ENCODE results near the gene IZUMO1. TPM values are rescaled to one million over a fixed set of nuclear protein-coding genes. Genes with fewer than 3 reads are reported as not detected.
"Not testable (repeated sequence)": the region's sequence is repeated elsewhere in the genome, so short reads cannot be mapped to it uniquely, and the experiment has no call there.

The IZUMO1 gene
- total RNA-seq, 2 donors from 2014 or later, result 0.29 to 0.92 TPM

DNA sequence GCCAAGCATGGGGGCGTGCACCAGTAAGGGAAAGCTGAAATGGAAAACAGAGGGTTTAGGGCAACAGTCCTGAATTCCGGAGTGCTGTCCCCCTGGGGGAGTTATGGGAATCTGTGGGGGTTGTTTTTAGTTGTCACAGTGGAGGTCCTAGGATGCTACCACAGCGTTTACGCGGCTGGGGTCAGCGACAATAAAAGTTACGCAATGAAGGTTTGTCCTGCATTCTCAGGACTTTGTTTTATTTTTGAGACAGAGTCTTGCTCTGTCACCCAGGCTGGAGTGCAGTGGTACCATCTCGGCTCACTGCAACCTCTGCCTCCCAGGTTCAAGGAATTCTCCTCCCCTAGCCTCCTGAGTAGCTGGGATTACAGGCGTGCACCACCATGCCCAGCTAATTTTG is 53.1 kb downstream of the IZUMO1 start:
- intact Hi-C loops (cut with DNase I); ATAC-seq; DNase-seq: not testable (repeated sequence)

Other genes with a start within 250 kb of the IZUMO1 start
- 1 to 10 TPM; 2.0 to 2.9 TPM for gene LMTK3, start 235.1 kb downstream of the IZUMO1 start, total RNA-seq
- gene SULT2B1, start 194.7 kb downstream of the IZUMO1 start, total RNA-seq, result under 1 TPM; 0.39 to 0.71 TPM
- not detected for gene SPACA4, start 140.2 kb downstream of the IZUMO1 start, total RNA-seq
- gene FAM83E, start 131.8 kb downstream of the IZUMO1 start, total RNA-seq, result under 1 TPM in 1 of 2 donors, not detected in 1; 0.32 TPM
- gene RPL18, start 127.7 kb downstream of the IZUMO1 start, total RNA-seq, result 100 to 1,000 TPM; 674 to 678 TPM
- 1 to 10 TPM; 9.0 to 9.3 TPM for gene SPHK2, start 127.4 kb downstream of the IZUMO1 start, total RNA-seq
- 10 to 100 TPM in 1 of 2 donors, 1 to 10 TPM in 1; 2.0 to 15.1 TPM for gene DBP, start 109.5 kb downstream of the IZUMO1 start, total RNA-seq
- 1 to 10 TPM; 7.1 to 7.7 TPM for gene CA11, start 100.7 kb downstream of the IZUMO1 start, total RNA-seq
- gene NTN5, start 73.9 kb downstream of the IZUMO1 start, total RNA-seq, result under 1 TPM; 0.21 to 0.27 TPM
- not detected for gene FUT2, start 50.9 kb downstream of the IZUMO1 start, total RNA-seq
- gene MAMSTR, start 27.2 kb downstream of the IZUMO1 start, total RNA-seq, result 1 to 10 TPM; 1.6 to 3.2 TPM
- 10 to 100 TPM; 14.9 to 23.8 TPM for gene RASIP1, start 6.3 kb downstream of the IZUMO1 start, total RNA-seq
- 1 to 10 TPM; 2.1 to 3.5 TPM for gene FUT1, start 5.7 kb upstream of the IZUMO1 start, total RNA-seq
- gene FGF21, start 8.6 kb upstream of the IZUMO1 start, total RNA-seq, result not detected
- 10 to 100 TPM; 29.8 to 37.7 TPM for gene BCAT2, start 64.1 kb upstream of the IZUMO1 start, total RNA-seq
- gene HSD17B14, start 89.6 kb upstream of the IZUMO1 start, total RNA-seq, result 1 to 10 TPM; 2.8 to 5.4 TPM
- 10 to 100 TPM; 29.6 to 67.1 TPM for gene PLEKHA4, start 121.7 kb upstream of the IZUMO1 start, total RNA-seq
- 10 to 100 TPM; 67.2 to 78.6 TPM for gene PPP1R15A, start 125.5 kb upstream of the IZUMO1 start, total RNA-seq
- under 1 TPM in 1 of 2 donors, not detected in 1; 0.50 TPM for gene TULP2, start 151.8 kb upstream of the IZUMO1 start, total RNA-seq
- gene NUCB1, start 153.4 kb upstream of the IZUMO1 start, total RNA-seq, result 100 to 1,000 TPM; 279 to 342 TPM
- gene DHDH, start 186.8 kb upstream of the IZUMO1 start, total RNA-seq, result not detected
- gene BAX, start 208.0 kb upstream of the IZUMO1 start, total RNA-seq, result 10 to 100 TPM; 28.8 to 36.1 TPM
- 1,000 to 10,000 TPM; 1,813 to 2,086 TPM for gene FTL, start 218.4 kb upstream of the IZUMO1 start, total RNA-seq
- gene GYS1, start 246.4 kb upstream of the IZUMO1 start, total RNA-seq, result 10 to 100 TPM; 66.4 to 95.7 TPM
- gene RUVBL2, start 247.0 kb upstream of the IZUMO1 start, total RNA-seq, result 10 to 100 TPM; 39.3 to 50.0 TPM